Upper lobe of right lung (tissue), 1 donor: ENCODE data around the gene PRUNE2. TPM values are rescaled to one million over a fixed set of nuclear protein-coding genes. Genes with fewer than 3 reads are reported as not detected.

Experiments used
- ATAC-seq: fragments of 200-7000 bp; cut with Tn5 transposase; one replicate; pipeline ENCODE4 v1.9.1; 2020; ENCODE audit warnings: mild to moderate bottlenecking, moderate library complexity
- DNase-seq: peaks from one replicate; pipeline ENCODE4 v3.0.0-alpha.2; 2020
- H3K27ac ChIP-seq: fragments of 200-600 bp; one replicate; pipeline ENCODE4 v1.8.0; 2022
- H3K27me3 ChIP-seq: fragments of 200-600 bp; one replicate; pipeline ENCODE4 v1.8.0; 2022; ENCODE audit warnings: mild to moderate bottlenecking
- H3K36me3 ChIP-seq: fragments of 200-600 bp; one replicate; pipeline ENCODE4 v1.8.0; 2022
- H3K4me1 ChIP-seq: fragments of 200-600 bp; one replicate; pipeline ENCODE4 v1.8.0; 2022
- H3K4me3 ChIP-seq: fragments of 200-600 bp; one replicate; pipeline ENCODE4 v1.8.0; 2022; ENCODE audit warnings: mild to moderate bottlenecking
- H3K9me3 ChIP-seq: fragments of 200-600 bp; one replicate; pipeline ENCODE4 v1.8.0; 2022
- CTCF ChIP-seq: fragments of 200-600 bp; IDR thresholded peaks from one replicate; pipeline ENCODE4 v1.8.0; 2022; ENCODE audit warnings: antibody characterized with exemption
- intact Hi-C: fragments of 100-400 bp; cut with DNase I; formaldehyde crosslinking; loops from one replicate; pipeline ENCODE4 v1.11.0; 2022
- total RNA-seq: library from RNA; stranded (reverse); fragmentation: NEBNext Ultra II Directional; extraction: Animal tissue kit (Norgen Biotek cat#: 25700); gene quantifications from one replicate; pipeline ENCODE4 v1.2.1, GENCODE V29; 2021
- donor health status: DM: no; HTN: yes; CAD: no; lungs with severe emphysema.

PRUNE2 gene
- total RNA-seq, 1 donor from 2014 or later = 7.4 TPM

- ATAC-seq = no peak
- TF ChIP-seq CTCF = no peak
- Histone ChIP-seq H3K36me3 (no peaks in the 10 kb centered on the region), H3K4me3 (no peak overlapping the region), H3K27me3 (no peaks in the 10 kb centered on the region), H3K4me1 (no peaks in the 10 kb centered on the region), H3K9me3 (no peaks in the 10 kb centered on the region), H3K27ac (no peak overlapping the region)
- DNase-seq = no peak
- intact Hi-C loops = no loop called here
These were observed 59.6 kb downstream of the PRUNE2 start for GRCh38 chr9:76846297-76846696.

GRCh38 chr9:76845254-76845653 is 60.7 kb downstream of the PRUNE2 start:
- no peaks in the 10 kb centered on the region for H3K9me3 ChIP-seq
- H3K36me3 ChIP-seq = no peaks in the 10 kb centered on the region
- DNase-seq (no peak), ATAC-seq (no peak)
- H3K27me3 ChIP-seq = no peaks in the 10 kb centered on the region
- intact Hi-C loops = no loop called here
- H3K4me1 ChIP-seq = no peaks in the 10 kb centered on the region
- no peak overlapping the region for H3K4me3 ChIP-seq
- no peak for TF ChIP-seq CTCF
- H3K27ac ChIP-seq = no peak overlapping the region

GRCh38 chr9:76835571-76836283 is 70.2 kb downstream of the PRUNE2 start:
- peak overlapping the region; percentile 30 for H3K27ac ChIP-seq
- H3K9me3 ChIP-seq = no peaks in the 10 kb centered on the region
- H3K27me3 ChIP-seq = no peaks in the 10 kb centered on the region
- H3K4me1 ChIP-seq = peaks cover 5% of the 10 kb centered on the region
- H3K36me3 ChIP-seq = no peaks in the 10 kb centered on the region
- no peak overlapping the region for H3K4me3 ChIP-seq
- TF ChIP-seq CTCF = no peak
- ATAC-seq (no peak), DNase-seq (no peak)
- intact Hi-C loops = no loop called here

GRCh38 chr9:76828447-76828846 is 77.5 kb downstream of the PRUNE2 start:
- no peak for DNase-seq
- Histone ChIP-seq H3K4me3 (no peak overlapping the region), H3K36me3 (no peaks in the 10 kb centered on the region), H3K4me1 (no peaks in the 10 kb centered on the region), H3K27me3 (no peaks in the 10 kb centered on the region), H3K27ac (no peak overlapping the region), H3K9me3 (no peaks in the 10 kb centered on the region)
- intact Hi-C loops = no loop called here
- no peak for ATAC-seq
- TF ChIP-seq CTCF = no peak

GRCh38 chr9:76827296-76828080 is 78.4 kb downstream of the PRUNE2 start:
- Histone ChIP-seq H3K27ac (no peak overlapping the region), H3K4me1 (no peaks in the 10 kb centered on the region), H3K27me3 (no peaks in the 10 kb centered on the region), H3K36me3 (no peaks in the 10 kb centered on the region), H3K9me3 (no peaks in the 10 kb centered on the region), H3K4me3 (no peak overlapping the region)
- DNase-seq = no peak
- no peak for ATAC-seq
- TF ChIP-seq CTCF = no peak
- intact Hi-C loops = no loop called here
